Omental fat pad (tissue), 4 donors: ENCODE data around the gene PITPNM3. TPM values are rescaled to one million over a fixed set of nuclear protein-coding genes. Genes with fewer than 3 reads are reported as not detected.

ENCODE experiments used
- ATAC-seq: fragments of 150-250 bp; one replicate; pipeline ENCODE4 v1.9.1; 2016; ENCODE audit warnings: mild to moderate bottlenecking, moderate library complexity; ENCODE audit not compliant: low FRiP score
- DNase-seq: peaks from one replicate; pipeline ENCODE4 v3.0.0-alpha.2; 2019; ENCODE audit warnings: low spot score
- CTCF ChIP-seq, 3 donors: fragments of 450-650 bp; IDR thresholded peaks; one replicate each; pipeline ENCODE4 v1.5.1; 2016 to 2017; ENCODE audit warnings: antibody characterized with exemption in 3 of 3, mild to moderate bottlenecking in 3 of 3, moderate library complexity in 2 of 3
- total RNA-seq, 4 donors: library from RNA; depleted of rRNA; stranded (reverse); fragments of >200 nt; gene quantifications; one replicate each; pipeline ENCODE4 v1.1.0, GENCODE V29; 2016

Gene PITPNM3
- total RNA-seq, 4 donors from 2014 or later, result 0.82 to 3.5 (median 2.5) TPM

GRCh38 chr17:6443692-6444570 is 112.4 kb downstream of the PITPNM3 start, which contains the start of gene PIMREG:
PIMREG (plus strand) TSS chr17:6444455; CDS start chr17:6445111, 656 bp downstream.
- TF ChIP-seq CTCF (IDR thresholded peaks at IDR 0.05), result no peak
- ATAC-seq (peak; percentile 97), DNase-seq (peak; percentile 90)

- DNase-seq, result no peak
- ATAC-seq, result no peak
- TF ChIP-seq CTCF (IDR thresholded peaks at IDR 0.05), result no peak
Measured at GRCh38 chr17:6442775-6443174, 113.6 kb downstream of the PITPNM3 start.

- TF ChIP-seq CTCF (IDR thresholded peaks at IDR 0.05), result no peak
Measured at GRCh38 chr17:6439951-6440350, 116.4 kb downstream of the PITPNM3 start.

GRCh38 chr17:6437956-6438355 is 118.4 kb downstream of the PITPNM3 start:
- DNase-seq (no peak), ATAC-seq (no peak)
- TF ChIP-seq CTCF (IDR thresholded peaks at IDR 0.05), result no peak

More at GRCh38 chr17:6439951-6440350, 116.4 kb downstream of the PITPNM3 start:
- ATAC-seq, result no peak
- DNase-seq, result no peak

- DNase-seq (no peak), ATAC-seq (no peak)
Measured at GRCh38 chr17:6437466-6437865, 118.9 kb downstream of the PITPNM3 start.

GRCh38 chr17:6435968-6436367 is 120.4 kb downstream of the PITPNM3 start:
- DNase-seq (no peak), ATAC-seq (peak; percentile 48)

More at GRCh38 chr17:6437466-6437865, 118.9 kb downstream of the PITPNM3 start:
- no peak for TF ChIP-seq CTCF (IDR thresholded peaks at IDR 0.05)

More at GRCh38 chr17:6435968-6436367, 120.4 kb downstream of the PITPNM3 start:
- TF ChIP-seq CTCF (IDR thresholded peaks at IDR 0.05), result peak in 1 of 3 donors; percentile 27
